ENCODE results near the gene ILKAP. TPM values are rescaled to one million over a fixed set of nuclear protein-coding genes. Genes with fewer than 3 reads are reported as not detected.
A peak's percentile ranks its signal among the peaks of the same experiment; 100 is the strongest.

Gene ILKAP
- total RNA-seq, 1 donor from 2014 or later = 25.0 TPM

GRCh38 chr2:238120463-238121298, 82.8 kb downstream of the ILKAP start:
- peaks cover 8% of the 10 kb centered on the region for H3K27me3 ChIP-seq (ENCODE audit: control insufficient read depth, insufficient read depth, low read length)
- H3K4me3 ChIP-seq (ENCODE audit: low read depth, low read length) = no peak overlapping the region
- TF ChIP-seq, protein P1, sequence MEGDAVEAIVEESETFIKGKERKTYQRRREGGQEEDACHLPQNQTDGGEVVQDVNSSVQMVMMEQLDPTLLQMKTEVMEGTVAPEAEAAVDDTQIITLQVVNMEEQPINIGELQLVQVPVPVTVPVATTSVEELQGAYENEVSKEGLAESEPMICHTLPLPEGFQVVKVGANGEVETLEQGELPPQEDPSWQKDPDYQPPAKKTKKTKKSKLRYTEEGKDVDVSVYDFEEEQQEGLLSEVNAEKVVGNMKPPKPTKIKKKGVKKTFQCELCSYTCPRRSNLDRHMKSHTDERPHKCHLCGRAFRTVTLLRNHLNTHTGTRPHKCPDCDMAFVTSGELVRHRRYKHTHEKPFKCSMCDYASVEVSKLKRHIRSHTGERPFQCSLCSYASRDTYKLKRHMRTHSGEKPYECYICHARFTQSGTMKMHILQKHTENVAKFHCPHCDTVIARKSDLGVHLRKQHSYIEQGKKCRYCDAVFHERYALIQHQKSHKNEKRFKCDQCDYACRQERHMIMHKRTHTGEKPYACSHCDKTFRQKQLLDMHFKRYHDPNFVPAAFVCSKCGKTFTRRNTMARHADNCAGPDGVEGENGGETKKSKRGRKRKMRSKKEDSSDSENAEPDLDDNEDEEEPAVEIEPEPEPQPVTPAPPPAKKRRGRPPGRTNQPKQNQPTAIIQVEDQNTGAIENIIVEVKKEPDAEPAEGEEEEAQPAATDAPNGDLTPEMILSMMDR (IDR thresholded peaks at IDR 0.05; ENCODE audit: insufficient read depth, low read length, severe bottlenecking) = peak; percentile 9
- no peaks in the 10 kb centered on the region for H3K36me3 ChIP-seq (ENCODE audit: control insufficient read depth, insufficient read depth, low read length)
- DNase-seq (ENCODE audit: low read depth) = no peak
- no peak for FAIRE-seq

Other genes with a start within 250 kb of the ILKAP start
- 64.0 and 74.4 TPM in 2 replicates for gene UBE2F, start 236.7 kb downstream of the ILKAP start, total RNA-seq
- 9.1 and 12.6 TPM in 2 replicates for gene SCLY, start 142.7 kb downstream of the ILKAP start, total RNA-seq
- gene ESPNL, start 103.4 kb downstream of the ILKAP start, total RNA-seq = under 0.01 TPM in 1 of 2 replicates, not detected in the other
- gene KLHL30, start 65.0 kb downstream of the ILKAP start, total RNA-seq = 0.26 and 0.38 TPM in 2 replicates
- 4.2 and 5.8 TPM in 2 replicates for gene ERFE, start 44.7 kb downstream of the ILKAP start, total RNA-seq
- gene HES6, start 36.3 kb upstream of the ILKAP start, total RNA-seq = 36.1 and 44.3 TPM in 2 replicates
- gene PER2, start 84.9 kb upstream of the ILKAP start, total RNA-seq = 11.3 and 19.1 TPM in 2 replicates
- gene TRAF3IP1, start 116.8 kb upstream of the ILKAP start, total RNA-seq = 9.2 and 11.4 TPM in 2 replicates
- 41.9 and 70.2 TPM in 2 replicates for gene ASB1, start 223.2 kb upstream of the ILKAP start, total RNA-seq